ENCODE results near the gene CENPN. TPM values are rescaled to one million over a fixed set of nuclear protein-coding genes. Genes with fewer than 3 reads are reported as not detected.

CENPN gene
- total RNA-seq, 1 experiment from 2014 or later = 78.6 TPM

GRCh38 chr16:81040131-81040530 is 33.1 kb downstream of the CENPN start:
- no peak overlapping the region for H3K4me2 ChIP-seq (ENCODE audit: insufficient read depth, insufficient read length, low read length)

More at GRCh38 chr16:81040131-81040530, 33.1 kb downstream of the CENPN start:
- Mint-ChIP-seq H3K27ac (no peak overlapping the region; a peak in 1 of 7 replicates), H3K27me3 (ENCODE audit: low read depth) (no peaks in the 10 kb centered on the region), H3K9me3 (peaks cover under 1 to 3% of the 10 kb centered on the region in 2 experiments; a peak in 1 of 5 replicates), H3K36me3 (ENCODE audit: insufficient read depth in 1 of 3, low read depth in 3 of 3) (peaks cover 38 to 70% (median 66%) of the 10 kb centered on the region in 3 experiments; a peak in 6 of 7 replicates), H3K4me1 (peaks cover 17 to 20% of the 10 kb centered on the region in 2 experiments), H3K4me3 (no peak overlapping the region)
- no peak for TF ChIP-seq CTCF (conservative IDR thresholded peaks at IDR 0.05)
- Histone ChIP-seq H2AK5ac (ENCODE audit: insufficient read length, low read length) (no peak overlapping the region), H3K14ac (ENCODE audit: insufficient read depth, low read length) (no peak overlapping the region), H3K9ac (ENCODE audit: extremely low read depth, insufficient read length, low read length) (no peak overlapping the region), H4K91ac (ENCODE audit: insufficient read length, low read depth, low read length) (no peak overlapping the region), H2BK20ac (ENCODE audit: low read depth, low read length, poor library complexity, severe bottlenecking) (no peak overlapping the region), H3T11ph (ENCODE audit: low read length) (no peak overlapping the region), H3K9me3 (ENCODE audit: control insufficient read depth, low read depth, low read length) (no peaks in the 10 kb centered on the region), H3K23ac (ENCODE audit: insufficient read length, low read depth, low read length) (no peak overlapping the region), H4K8ac (replicated peaks; ENCODE audit: insufficient read length, low read depth, low read length) (no peak overlapping the region), H3K4me1 (ENCODE audit: insufficient read depth, low read length) (0 out of 2 replicates have a peak, but pooled peaks cover 5% of the 10 kb centered on the region), H4K5ac (ENCODE audit: insufficient read length, low read depth, low read length) (no peak overlapping the region), H3K56ac (ENCODE audit: insufficient read length, low read depth, low read length) (no peak overlapping the region), H3K79me2 (ENCODE audit: insufficient read depth, low read length) (peaks cover 8% of the 10 kb centered on the region; the same call in 1 of the 2 replicates), H3K27me3 (ENCODE audit: insufficient read depth, low read length) (no peaks in the 10 kb centered on the region), H3K27ac (ENCODE audit: insufficient read length, low read depth, low read length) (no peak overlapping the region), H2BK15ac (ENCODE audit: low read depth, low read length) (no peak overlapping the region), H3K18ac (ENCODE audit: insufficient read length, low read depth, low read length) (no peak overlapping the region), H2BK120ac (ENCODE audit: low read depth, low read length, poor library complexity, severe bottlenecking) (no peak overlapping the region), H2BK12ac (ENCODE audit: insufficient read length, low read depth, low read length) (no peak overlapping the region), H3K79me1 (ENCODE audit: insufficient read depth, low read depth, low read length, poor library complexity, severe bottlenecking) (peaks cover 3% of the 10 kb centered on the region), H2BK5ac (ENCODE audit: insufficient read length, low read length) (no peak overlapping the region), H3K4ac (ENCODE audit: low read depth, low read length) (no peak overlapping the region), H2AFZ (ENCODE audit: low read length) (no peak overlapping the region), H3K23me2 (ENCODE audit: insufficient read length, low read depth, low read length, poor library complexity, severe bottlenecking) (peaks cover 7% of the 10 kb centered on the region), H4K20me1 (ENCODE audit: control insufficient read depth, insufficient read depth, insufficient read length) (no peaks in the 10 kb centered on the region)
- WGBS (ENCODE audit: extremely low coverage, insufficient read length, low lambda C conversion rate) = no CpG with 5 or more reads among the region's 2 CpGs
- no peak for DNase-seq
